Chondrocyte (in vitro differentiated cells): ENCODE results near the gene FOXR1. TPM values are rescaled to one million over a fixed set of nuclear protein-coding genes. Genes with fewer than 3 reads are reported as not detected.
"Not testable (repeated sequence)": the region's sequence is repeated elsewhere in the genome, so short reads cannot be mapped to it uniquely, and the experiment has no call there.

Experiments
- DNase-seq: peaks from one replicate; pipeline ENCODE4 v3.0.0; 2021; ENCODE audit warnings: mixed read lengths, low spot score
- H3K27ac Mint-ChIP-seq: one replicate; pipeline ENCODE4 v1.8.0; 2021; ENCODE audit warnings: mild to moderate bottlenecking, moderate library complexity, mixed read lengths; ENCODE audit not compliant: unreplicated experiment
- H3K27me3 Mint-ChIP-seq: 2 replicates; pipeline ENCODE4 v1.8.0; 2021; ENCODE audit warnings: low read depth, mixed read lengths
- H3K36me3 Mint-ChIP-seq: 2 replicates; pipeline ENCODE4 v1.8.0; 2021; ENCODE audit warnings: low read depth, mixed read lengths
- H3K4me1 Mint-ChIP-seq: 2 replicates; pipeline ENCODE4 v1.8.0; 2021; ENCODE audit warnings: low read depth, mild to moderate bottlenecking, mixed read lengths
- H3K4me3 Mint-ChIP-seq: one replicate; pipeline ENCODE4 v1.8.0; 2021; ENCODE audit warnings: mild to moderate bottlenecking, moderate library complexity, mixed read lengths; ENCODE audit not compliant: unreplicated experiment
- H3K9me3 Mint-ChIP-seq: 2 replicates; pipeline ENCODE4 v1.8.0; 2021; ENCODE audit warnings: low read depth, mixed read lengths
- total RNA-seq: library from RNA; stranded (reverse); gene quantifications from 3 replicates; pipeline ENCODE4 v1.2.1, GENCODE V29; 2021
- TF ChIP-seq, protein P1 (sequence below): fragments of 200-600 bp; sonication (generic); IDR thresholded peaks from 2 replicates; pipeline ENCODE4 v1.5.0; 2021; ENCODE audit warnings: antibody characterized with exemption, mild to moderate bottlenecking, moderate library complexity

Gene FOXR1
- total RNA-seq, 1 donor from 2014 or later: not detected

GRCh38 chr11:119014209-119014924, 42.8 kb downstream of the FOXR1 start:
- no peak for DNase-seq
- TF ChIP-seq, protein P1, sequence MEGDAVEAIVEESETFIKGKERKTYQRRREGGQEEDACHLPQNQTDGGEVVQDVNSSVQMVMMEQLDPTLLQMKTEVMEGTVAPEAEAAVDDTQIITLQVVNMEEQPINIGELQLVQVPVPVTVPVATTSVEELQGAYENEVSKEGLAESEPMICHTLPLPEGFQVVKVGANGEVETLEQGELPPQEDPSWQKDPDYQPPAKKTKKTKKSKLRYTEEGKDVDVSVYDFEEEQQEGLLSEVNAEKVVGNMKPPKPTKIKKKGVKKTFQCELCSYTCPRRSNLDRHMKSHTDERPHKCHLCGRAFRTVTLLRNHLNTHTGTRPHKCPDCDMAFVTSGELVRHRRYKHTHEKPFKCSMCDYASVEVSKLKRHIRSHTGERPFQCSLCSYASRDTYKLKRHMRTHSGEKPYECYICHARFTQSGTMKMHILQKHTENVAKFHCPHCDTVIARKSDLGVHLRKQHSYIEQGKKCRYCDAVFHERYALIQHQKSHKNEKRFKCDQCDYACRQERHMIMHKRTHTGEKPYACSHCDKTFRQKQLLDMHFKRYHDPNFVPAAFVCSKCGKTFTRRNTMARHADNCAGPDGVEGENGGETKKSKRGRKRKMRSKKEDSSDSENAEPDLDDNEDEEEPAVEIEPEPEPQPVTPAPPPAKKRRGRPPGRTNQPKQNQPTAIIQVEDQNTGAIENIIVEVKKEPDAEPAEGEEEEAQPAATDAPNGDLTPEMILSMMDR: no peak
- peaks cover 22% of the 10 kb centered on the region for H3K36me3 Mint-ChIP-seq
- H3K4me3 Mint-ChIP-seq: no peak overlapping the region
- H3K27ac Mint-ChIP-seq: no peak overlapping the region
- no peaks in the 10 kb centered on the region for H3K9me3 Mint-ChIP-seq
- peaks cover 30% of the 10 kb centered on the region for H3K4me1 Mint-ChIP-seq
- H3K27me3 Mint-ChIP-seq: no peaks in the 10 kb centered on the region

DNA sequence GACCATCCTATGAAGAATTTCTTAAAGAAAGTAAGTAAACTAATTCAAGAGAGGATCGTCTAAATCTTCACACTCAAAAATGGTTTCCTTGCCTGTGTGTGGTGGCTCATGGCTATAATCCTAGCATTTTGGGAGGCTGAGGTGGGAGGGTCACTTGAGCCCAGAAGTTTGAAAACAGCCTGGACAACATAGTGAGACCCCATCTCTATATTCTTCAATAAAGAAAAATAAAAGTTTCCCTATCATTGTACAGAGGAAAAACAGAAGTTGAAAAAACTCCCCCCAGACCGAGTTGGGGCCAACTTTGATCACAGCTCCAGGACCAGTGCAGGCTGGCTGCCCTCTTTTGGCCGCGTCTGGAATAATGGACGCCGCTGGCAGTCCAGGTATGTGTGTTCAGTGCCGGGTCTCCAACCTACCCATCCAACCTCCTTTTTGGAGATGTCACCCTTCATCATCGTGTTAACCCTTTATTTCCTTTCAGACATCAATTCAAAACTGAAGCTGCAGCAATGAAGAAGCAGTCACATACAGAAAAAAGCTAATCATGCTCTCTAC, 43.6 kb downstream of the FOXR1 start:
- peak overlapping the region; percentile 14 for H3K27ac Mint-ChIP-seq
- peak; percentile 48 for DNase-seq
- TF ChIP-seq, protein P1: peak; percentile 52
- H3K36me3 Mint-ChIP-seq: peaks cover 23% of the 10 kb centered on the region
- no peaks in the 10 kb centered on the region for H3K9me3 Mint-ChIP-seq
- no peak overlapping the region for H3K4me3 Mint-ChIP-seq
- H3K4me1 Mint-ChIP-seq: peaks cover 36% of the 10 kb centered on the region
- no peaks in the 10 kb centered on the region for H3K27me3 Mint-ChIP-seq

GRCh38 chr11:119016216-119017009, 44.9 kb downstream of the FOXR1 start:
- TF ChIP-seq, protein P1: no peak
- Mint-ChIP-seq H3K27ac (peak overlapping the region; percentile 54), H3K27me3 (no peaks in the 10 kb centered on the region), H3K4me1 (peaks cover 43% of the 10 kb centered on the region), H3K4me3 (peak overlapping the region; percentile 95), H3K9me3 (no peaks in the 10 kb centered on the region), H3K36me3 (peaks cover 21% of the 10 kb centered on the region)
- DNase-seq: no peak

GRCh38 chr11:119017377-119017776, 45.8 kb downstream of the FOXR1 start:
- not testable (repeated sequence) for H3K27me3 Mint-ChIP-seq
- peak overlapping the region; percentile 95 for H3K4me3 Mint-ChIP-seq

DNA sequence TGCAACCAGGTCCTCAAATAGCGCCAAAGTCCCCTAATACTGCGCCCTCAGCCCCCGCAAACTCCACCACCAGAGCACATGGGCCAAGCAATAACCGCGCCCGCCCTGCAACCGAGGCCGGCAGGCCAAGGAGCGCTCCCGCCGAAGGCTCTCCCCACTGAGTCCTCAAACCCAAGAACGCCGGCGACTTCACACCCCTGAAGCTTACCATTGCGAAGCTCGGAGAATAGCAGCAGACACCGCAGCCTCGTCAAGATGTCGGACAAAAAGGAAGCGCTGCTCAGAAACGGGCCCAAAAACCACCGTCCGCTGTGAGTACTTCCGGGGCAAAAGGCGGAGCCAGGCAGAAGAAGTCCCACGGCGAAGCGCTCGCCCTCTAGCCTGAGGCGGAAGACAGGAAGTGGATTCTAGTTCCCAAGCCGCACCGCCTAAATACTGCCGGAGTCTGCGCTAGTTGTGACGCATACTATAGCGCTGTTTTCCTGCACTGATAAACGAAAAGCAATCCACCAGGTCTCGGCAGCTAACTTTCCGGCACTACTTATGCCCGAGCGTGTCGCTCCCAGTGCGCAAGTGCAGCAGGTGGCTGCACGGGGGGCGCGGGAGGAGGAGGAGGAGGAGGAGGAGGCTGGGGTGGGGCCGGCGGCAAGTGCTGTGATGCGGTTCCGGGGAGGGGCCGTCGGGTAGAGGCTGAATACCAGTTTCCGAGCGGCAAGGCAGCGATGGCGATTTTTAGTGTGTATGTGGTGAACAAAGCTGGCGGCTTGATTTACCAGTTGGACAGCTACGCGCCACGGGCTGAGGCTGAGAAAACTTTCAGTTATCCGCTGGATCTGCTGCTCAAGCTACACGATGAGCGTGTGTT, 46.7 kb downstream of the FOXR1 start, which contains the start of the genes RPS25 and TRAPPC4:
TSS of gene RPS25 (minus strand) at position 270 of the 865 bp plus-strand sequence. CDS start at position 211, 59 bp downstream.
TSS of gene TRAPPC4 (plus strand) at position 693 of the 865 bp plus-strand sequence. CDS start at position 723, 30 bp downstream.
- DNase-seq: peak; percentile 98
- H3K4me1 Mint-ChIP-seq: peaks cover 47% of the 10 kb centered on the region
- TF ChIP-seq, protein P1: no peak
- peak within 1 kb of the TSS; percentile 98 for H3K27ac Mint-ChIP-seq
- peaks cover 23% of the 10 kb centered on the region for H3K36me3 Mint-ChIP-seq
- peak within 1 kb of the TSS; percentile 95 for H3K4me3 Mint-ChIP-seq
- H3K9me3 Mint-ChIP-seq: no peaks in the 10 kb centered on the region
- no peaks in the 10 kb centered on the region for H3K27me3 Mint-ChIP-seq

More at GRCh38 chr11:119017377-119017776, 45.8 kb downstream of the FOXR1 start:
- H3K9me3 Mint-ChIP-seq, DNase-seq: not testable (repeated sequence)
- peaks cover 23% of the 10 kb centered on the region for H3K36me3 Mint-ChIP-seq
- peak overlapping the region; percentile 98 for H3K27ac Mint-ChIP-seq
- peaks cover 44% of the 10 kb centered on the region for H3K4me1 Mint-ChIP-seq
